ENCODE data around the gene GABBR2. TPM values are rescaled to one million over a fixed set of nuclear protein-coding genes. Genes with fewer than 3 reads are reported as not detected.

The GABBR2 gene
- total and polyA plus RNA-seq, 2 of the 8 experiments (the other 6 are each of a cell fraction or from before 2014, with no cell fraction given), result 0.50 to 1.2 TPM

GRCh38 chr9:98539954-98540353, 168.8 kb downstream of the GABBR2 start:
- no peak overlapping the region for H3K4me2 ChIP-seq (ENCODE audit: insufficient read depth in 1 of 2, low read depth in 2 of 2, low read length in 2 of 2)
- no peak overlapping the region for H3K27ac ChIP-seq (ENCODE audit: low read depth, low read length)
- no peaks in the 10 kb centered on the region for H3K79me1 ChIP-seq (ENCODE audit: low read depth, low read length)
- no peak overlapping the region for H3K18ac ChIP-seq (ENCODE audit: extremely low read depth, low read length)
- no peaks in the 10 kb centered on the region; a peak in 1 of 7 replicates for H3K27me3 ChIP-seq (replicated peaks in 1 of 4; ENCODE audit: control insufficient read depth in 3 of 4, extremely low read depth in 1 of 4, insufficient read depth in 3 of 4, low read length in 3 of 4)
- H4K8ac ChIP-seq (ENCODE audit: extremely low read depth, insufficient read depth, low read length), result no peak overlapping the region
- no peak overlapping the region for H4K5ac ChIP-seq (ENCODE audit: insufficient read length, low read depth, low read length)
- no peak overlapping the region for H3K4me3 ChIP-seq (ENCODE audit: extremely low read depth in 1 of 4, insufficient read depth in 2 of 4, low read depth in 3 of 4, low read length in 4 of 4)
- H2BK5ac ChIP-seq (ENCODE audit: low read depth, low read length), result no peak overlapping the region
- H3K36me3 ChIP-seq (ENCODE audit: control insufficient read depth in 2 of 4, insufficient read depth in 4 of 4, low read length in 3 of 4), result no peaks in the 10 kb centered on the region
- no peaks in the 10 kb centered on the region for H3K79me2 ChIP-seq (ENCODE audit: control insufficient read depth in 1 of 2, insufficient read depth in 2 of 2, low read length in 2 of 2)
- 89% methylated on average over 7 of the region's 7 CpGs; no CpG with 5 or more reads in 1 of the 2 experiments for WGBS, 2 experiments (ENCODE audit: extremely low coverage in 1 of 2, insufficient coverage in 1 of 2, insufficient read length in 1 of 2, insufficient replicate concordance in 2 of 2, low coverage in 1 of 2, low lambda C conversion rate in 2 of 2, missing lambda C conversion rate in 1 of 2)
- H3K4me1 ChIP-seq (replicated peaks in 1 of 4; ENCODE audit: control insufficient read depth in 3 of 4, insufficient read depth in 4 of 4, low read length in 3 of 4), result no peaks in the 10 kb centered on the region; a peak in 1 of 7 replicates
- no peak overlapping the region for H2AK5ac ChIP-seq (ENCODE audit: low read depth, low read length)
- no peak overlapping the region for H2BK20ac ChIP-seq (ENCODE audit: low read length)
- H3K4ac ChIP-seq (replicated peaks; ENCODE audit: insufficient read length, low read depth, low read length), result no peak overlapping the region
- no peak overlapping the region for H3K23ac ChIP-seq (ENCODE audit: insufficient read length)
- no peak overlapping the region for H2BK12ac ChIP-seq (ENCODE audit: low read depth, low read length)
- H2BK120ac ChIP-seq (replicated peaks; ENCODE audit: low read depth, low read length), result no peak overlapping the region
- ChIA-PET CTCF (ENCODE audit: partially characterized antibody) (interaction anchor here (0.7 to 1.0 kb wide), 3 partner anchors 11 to 348 kb away, joined by 3 read pairs; no protein-coding TSS in a partner anchor), POLR2A (ENCODE audit: partially characterized antibody) (no interaction called here)
- no peak overlapping the region for H3K9ac ChIP-seq (replicated peaks in 1 of 4; ENCODE audit: extremely low read depth in 1 of 4, low read depth in 3 of 4, low read length in 3 of 4)
- no peak overlapping the region for H2AFZ ChIP-seq (ENCODE audit: low read length)
- FAIRE-seq (no peak), DNase-seq (ENCODE audit: low read depth in 1 of 2, low spot score in 2 of 2) (no peak)
- no peaks in the 10 kb centered on the region for H4K20me1 ChIP-seq (replicated peaks in 1 of 2; ENCODE audit: control insufficient read depth in 1 of 2, insufficient read depth in 2 of 2, low read length in 2 of 2)
- H3K23me2 ChIP-seq (ENCODE audit: low read depth, low read length), result no peaks in the 10 kb centered on the region; the same call in 1 of the 2 replicates
- H3K56ac ChIP-seq (replicated peaks; ENCODE audit: insufficient read length, low read depth, low read length), result no peak overlapping the region
- no peak overlapping the region for H3K14ac ChIP-seq (ENCODE audit: insufficient read length)
- no peak overlapping the region for H4K91ac ChIP-seq (replicated peaks; ENCODE audit: insufficient read length, low read length)
- peaks cover 0 to 8% of the 10 kb centered on the region in 2 experiments; a peak in 2 of 4 replicates for H3K9me3 ChIP-seq (ENCODE audit: insufficient read depth in 2 of 2, low read depth in 1 of 2, low read length in 1 of 2)
- H2BK15ac ChIP-seq (ENCODE audit: low read length), result no peak overlapping the region
- TF ChIP-seq TEAD4 (IDR thresholded peaks at IDR 0.05; ENCODE audit: low read depth, low read length), result no peak
- no peak for TF ChIP-seq ASH2L (IDR thresholded peaks at IDR 0.05; ENCODE audit: low read length)
- no peak for TF ChIP-seq E2F6 (IDR thresholded peaks at IDR 0.05)
- no peak for TF ChIP-seq CHD1 (IDR thresholded peaks at IDR 0.05; ENCODE audit: low read depth, low read length)
- no peak for TF ChIP-seq SP2 (IDR thresholded peaks at IDR 0.05; ENCODE audit: low read length)
- TF ChIP-seq MAFK (IDR thresholded peaks at IDR 0.05; ENCODE audit: low read depth, low read length), result no peak
- no peak for TF ChIP-seq GABPA (IDR thresholded peaks at IDR 0.05; ENCODE audit: borderline replicate concordance, insufficient read depth, low read length)
- no peak for TF ChIP-seq ATF2 (IDR thresholded peaks at IDR 0.05; ENCODE audit: low read length)
- no peak for TF ChIP-seq CHD2 (IDR thresholded peaks at IDR 0.05; ENCODE audit: low read length)
- TF ChIP-seq NRF1 (IDR thresholded peaks at IDR 0.05; ENCODE audit: low read depth, low read length), result no peak

All from H1 (cell line).